RWPE1 (cell line): Measurements from ENCODE around the gene DERL2.

Experiments
- CTCF ChIA-PET: fragments of 350-600 bp; sonication (Branson Sonifier 250); formaldehyde crosslinking; extraction: SDS; loops from one replicate; lab custom pipeline; 2021; lab: Yijun Ruan, JAX
- POLR2A ChIA-PET: fragments of 400-600 bp; formaldehyde crosslinking; extraction: SDS; loops from one replicate; lab custom pipeline; 2020; ENCODE audit warnings: antibody characterized with exemption; ENCODE audit not compliant: low non-redundant PET; lab: Yijun Ruan, JAX
- DNase-seq: peaks from one replicate; pipeline ENCODE4 v3.0.0; 2012; ENCODE audit warnings: low spot score
- H3K27ac ChIP-seq: fragments of 450-650 bp; 2 replicates; pipeline ENCODE4 v1.5.1; 2017
- CTCF ChIP-seq: fragments of 450-650 bp; conservative IDR thresholded peaks from 2 replicates; pipeline ENCODE4 v1.5.1; 2017; ENCODE audit warnings: low read depth, mild to moderate bottlenecking

The DERL2 gene

GRCh38 chr17:5506307-5506706 lies 20.3 kb upstream of the DERL2 start:
- ChIA-PET POLR2A (interaction anchor here (0.6 kb wide), 1 partner anchor 28 kb away, joined by 3 read pairs; no protein-coding TSS in a partner anchor), CTCF (no interaction called here)
- no peak for DNase-seq
- TF ChIP-seq CTCF = no peak
- no peak overlapping the region for H3K27ac ChIP-seq

- no peak overlapping the region for H3K27ac ChIP-seq
- ChIA-PET CTCF (no interaction called here), POLR2A (no interaction called here)
- no peak for TF ChIP-seq CTCF
- no peak for DNase-seq
Observed at GRCh38 chr17:5502552-5502951, 16.6 kb upstream of the DERL2 start.

GRCh38 chr17:5501685-5502084 lies 15.7 kb upstream of the DERL2 start:
- CTCF ChIA-PET = interaction anchor here (0.6 kb wide), 1 partner anchor 16 kb away, joined by 3 read pairs; no protein-coding TSS in a partner anchor
- POLR2A ChIA-PET = no interaction called here

GRCh38 chr17:5500589-5501391 lies 14.8 kb upstream of the DERL2 start:
- no peak for TF ChIP-seq CTCF
- CTCF ChIA-PET = interaction anchor here (0.6 to 0.7 kb wide), 3 partner anchors 15 to 1095 kb away, joined by 3 read pairs; no protein-coding TSS in a partner anchor
- no peak overlapping the region for H3K27ac ChIP-seq
- peak; percentile 53 for DNase-seq
- POLR2A ChIA-PET = no interaction called here

More at GRCh38 chr17:5501685-5502084, 15.7 kb upstream of the DERL2 start:
- no peak for DNase-seq
- no peak overlapping the region; the same call in 1 of the 2 replicates for H3K27ac ChIP-seq
- no peak for TF ChIP-seq CTCF

GRCh38 chr17:5500247-5500588 lies 14.2 kb upstream of the DERL2 start:
- ChIA-PET CTCF (interaction anchor here (0.6 to 1.2 kb wide), 2 partner anchors 15 to 61 kb away, joined by 3 read pairs; partner anchors contain the start of gene C1QBP), POLR2A (no interaction called here)
- no peak overlapping the region for H3K27ac ChIP-seq
- no peak for DNase-seq
- no peak for TF ChIP-seq CTCF

GRCh38 chr17:5499476-5500231 lies 13.7 kb upstream of the DERL2 start:
- no peak for DNase-seq
- no peak overlapping the region for H3K27ac ChIP-seq
- TF ChIP-seq CTCF = no peak
- CTCF ChIA-PET = interaction anchor here (0.6 to 1.2 kb wide), 2 partner anchors 14 to 61 kb away, joined by 3 read pairs; partner anchors contain the start of gene C1QBP
- POLR2A ChIA-PET = no interaction called here
